GM12891 (cell line): ENCODE results near the gene ZBTB24.

Experiments used
- PAX5 ChIP-seq: IDR thresholded peaks from 2 replicates; pipeline ENCODE4 v1.6.1; 2011; ENCODE audit warnings: low read length, moderate library complexity, mild to moderate bottlenecking; ENCODE audit not compliant: insufficient read depth, severe bottlenecking
- POLR2A ChIP-seq: IDR thresholded peaks from 2 replicates; pipeline ENCODE4 v1.6.1; 2011; ENCODE audit warnings: low read depth, low read length, control low read depth
- POLR2AphosphoS5 ChIP-seq: IDR thresholded peaks from 2 replicates; pipeline ENCODE4 v1.6.1; 2011; ENCODE audit warnings: low read depth, low read length, control low read depth
- SPI1 ChIP-seq: IDR thresholded peaks from 2 replicates; pipeline ENCODE4 v1.6.1; 2011; ENCODE audit warnings: low read depth, low read length, control low read depth
- TAF1 ChIP-seq: IDR thresholded peaks from 2 replicates; pipeline ENCODE4 v1.6.1; 2011; ENCODE audit warnings: low read depth, low read length, control low read depth

- TF ChIP-seq POLR2AphosphoS5 (no peak), PAX5 (no peak), POLR2A (no peak), SPI1 (no peak), TAF1 (no peak)
Observed at GRCh38 chr6:109510358-109510757, 27.3 kb upstream of the ZBTB24 start.
